Neural crest cell (in vitro differentiated cells): ENCODE data around the gene WWTR1. TPM values are rescaled to one million over a fixed set of nuclear protein-coding genes. Genes with fewer than 3 reads are reported as not detected.

Source experiments
- DNase-seq: peaks from one replicate; pipeline ENCODE4 v3.0.0; 2021; ENCODE audit warnings: low read depth, mixed read lengths, low spot score
- H3K27ac Mint-ChIP-seq: one replicate; pipeline ENCODE4 v1.8.0; 2021; ENCODE audit warnings: mild to moderate bottlenecking, mixed read lengths; ENCODE audit not compliant: unreplicated experiment
- H3K27me3 Mint-ChIP-seq: 2 replicates; pipeline ENCODE4 v1.8.0; 2021; ENCODE audit warnings: low read depth, mild to moderate bottlenecking, mixed read lengths
- H3K36me3 Mint-ChIP-seq: 2 replicates; pipeline ENCODE4 v1.8.0; 2021; ENCODE audit warnings: low read depth, mild to moderate bottlenecking, mixed read lengths
- H3K4me1 Mint-ChIP-seq: 2 replicates; pipeline ENCODE4 v1.8.0; 2021; ENCODE audit warnings: mixed read lengths
- H3K4me3 Mint-ChIP-seq: one replicate; pipeline ENCODE4 v1.8.0; 2021; ENCODE audit warnings: mild to moderate bottlenecking, mixed read lengths
- H3K9me3 Mint-ChIP-seq: 2 replicates; pipeline ENCODE4 v1.8.0; 2021; ENCODE audit warnings: mixed read lengths
- CTCF ChIP-seq: fragments of 200-600 bp; sonication (generic); conservative IDR thresholded peaks from 2 replicates; pipeline ENCODE4 v1.5.0; 2021; ENCODE audit warnings: antibody characterized with exemption, mild to moderate bottlenecking
- total RNA-seq: library from RNA; stranded (reverse); gene quantifications from 2 replicates; pipeline ENCODE4 v1.2.1, GENCODE V29; 2021

WWTR1 gene
- total RNA-seq, 1 donor from 2014 or later, result 35.6 TPM

- no peak for DNase-seq
- Mint-ChIP-seq H3K4me1 (peaks cover 56% of the 10 kb centered on the region), H3K9me3 (no peaks in the 10 kb centered on the region), H3K27me3 (no peaks in the 10 kb centered on the region), H3K36me3 (peaks cover 3% of the 10 kb centered on the region), H3K27ac (no peak overlapping the region), H3K4me3 (peak overlapping the region; percentile 48)
- TF ChIP-seq CTCF, result no peak
Observed at GRCh38 chr3:149660462-149660861, 2.6 kb upstream of the WWTR1 start.

DNA sequence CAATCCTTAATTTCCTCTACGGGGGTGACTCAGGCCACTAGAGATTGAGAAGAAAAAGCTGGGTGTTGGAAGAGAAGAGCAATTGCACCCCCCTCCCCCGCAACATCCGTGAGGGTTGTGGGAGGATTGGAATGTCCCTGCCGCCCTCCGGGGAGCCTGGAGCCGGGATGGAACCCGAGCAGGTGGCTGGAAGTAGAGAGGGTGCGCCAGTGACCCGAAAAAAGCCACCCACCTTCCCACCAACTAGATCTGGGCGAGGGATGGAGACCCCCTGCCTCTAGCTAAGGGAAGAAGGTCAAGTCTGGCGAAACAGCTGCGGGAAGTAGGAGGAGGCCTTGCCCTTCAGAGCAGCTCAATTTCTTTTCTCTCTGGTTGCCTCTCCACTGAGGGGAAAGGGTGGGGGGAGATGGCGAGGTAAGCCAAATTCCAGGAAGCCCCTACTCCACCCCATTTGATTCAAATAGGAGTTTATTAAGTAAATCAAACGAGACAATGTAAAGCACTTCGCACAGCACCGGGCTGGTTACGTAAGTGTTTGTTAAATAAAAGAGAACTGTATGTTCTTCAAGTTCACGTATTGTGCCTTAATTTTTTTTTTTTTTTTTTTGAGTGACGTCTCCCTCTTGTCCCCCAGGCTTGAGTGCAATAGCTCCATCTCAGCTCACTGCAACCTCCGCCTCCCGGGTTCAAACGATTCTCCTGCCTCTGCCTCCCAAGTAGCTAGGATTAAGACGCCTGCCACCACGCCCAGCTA lies 1.1 kb upstream of the WWTR1 start:
- no peaks in the 10 kb centered on the region for H3K9me3 Mint-ChIP-seq
- peak overlapping the region; percentile 100 for H3K4me3 Mint-ChIP-seq
- H3K36me3 Mint-ChIP-seq, result peaks cover 10% of the 10 kb centered on the region
- H3K27ac Mint-ChIP-seq, result peak overlapping the region; percentile 99
- DNase-seq, result no peak
- H3K4me1 Mint-ChIP-seq, result peaks cover 69% of the 10 kb centered on the region
- H3K27me3 Mint-ChIP-seq, result no peaks in the 10 kb centered on the region
- no peak for TF ChIP-seq CTCF

- Mint-ChIP-seq H3K9me3 (no peaks in the 10 kb centered on the region), H3K27ac (peak overlapping the region; percentile 99), H3K4me3 (peak overlapping the region; percentile 100), H3K27me3 (no peaks in the 10 kb centered on the region), H3K36me3 (peaks cover 10% of the 10 kb centered on the region), H3K4me1 (peaks cover 62% of the 10 kb centered on the region)
- peak; percentile 42 for DNase-seq
- no peak for TF ChIP-seq CTCF
Observed at GRCh38 chr3:149657321-149657925, 402 bp downstream of the WWTR1 start.

DNA sequence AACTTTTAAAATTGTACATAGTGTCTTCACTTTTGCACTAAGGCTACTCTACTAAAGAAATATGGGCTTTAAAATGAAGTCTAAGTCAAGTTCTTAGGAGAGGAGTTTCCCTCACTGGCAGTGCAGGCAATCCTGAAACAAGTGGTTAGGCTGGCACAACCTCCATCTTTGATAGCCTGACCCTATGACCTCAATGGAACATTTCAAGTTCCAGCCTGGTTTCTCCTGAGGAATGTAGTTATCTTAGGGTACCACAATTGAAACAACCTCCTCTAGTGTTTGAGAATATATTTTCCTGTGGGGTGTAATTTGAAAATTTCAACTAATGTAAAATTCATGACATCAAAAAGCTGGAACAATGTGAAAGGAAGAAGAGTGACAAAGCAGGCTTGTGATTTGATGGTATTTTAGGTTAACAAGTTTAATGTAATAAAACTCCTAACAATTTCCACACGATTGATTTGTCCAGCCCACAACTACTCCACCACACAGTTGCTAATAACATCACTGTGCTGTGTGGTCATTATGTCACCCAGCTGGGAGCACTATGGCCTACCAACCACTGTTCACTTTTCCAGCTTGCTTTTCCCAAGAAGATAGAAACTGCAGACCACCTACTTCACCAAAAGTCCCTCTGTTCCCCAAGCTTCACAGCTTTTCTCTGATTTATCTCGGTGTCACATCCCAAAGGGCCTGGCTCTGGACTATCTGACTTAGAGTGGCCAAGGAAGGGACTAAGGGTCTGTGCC lies 1.8 kb downstream of the WWTR1 start:
- Mint-ChIP-seq H3K4me3 (peak overlapping the region; percentile 100), H3K4me1 (peaks cover 63% of the 10 kb centered on the region), H3K27ac (peak overlapping the region; percentile 91), H3K9me3 (no peaks in the 10 kb centered on the region), H3K27me3 (no peaks in the 10 kb centered on the region), H3K36me3 (peaks cover 15% of the 10 kb centered on the region)
- no peak for TF ChIP-seq CTCF
- no peak for DNase-seq

GRCh38 chr3:149654188-149654601 lies 3.6 kb downstream of the WWTR1 start:
- Mint-ChIP-seq H3K27ac (no peak overlapping the region), H3K9me3 (no peaks in the 10 kb centered on the region), H3K36me3 (peaks cover 21% of the 10 kb centered on the region), H3K4me1 (peaks cover 55% of the 10 kb centered on the region), H3K4me3 (peak overlapping the region; percentile 100), H3K27me3 (no peaks in the 10 kb centered on the region)
- DNase-seq, result no peak
- TF ChIP-seq CTCF, result no peak
